Mesothelial cell of epicardium (in vitro differentiated cells): Measurements from ENCODE around the gene SENP2. TPM values are rescaled to one million over a fixed set of nuclear protein-coding genes. Genes with fewer than 3 reads are reported as not detected.
A peak's percentile ranks its signal among the peaks of the same experiment; 100 is the strongest.
"Not testable (repeated sequence)": the region's sequence is repeated elsewhere in the genome, so short reads cannot be mapped to it uniquely, and the experiment has no call there.

Source experiments
- DNase-seq, 2 experiments: peaks; one replicate each; pipeline ENCODE4 v3.0.0; 2021; ENCODE audit warnings: low spot score in 2 of 2; ENCODE audit not compliant: unreplicated experiment in 2 of 2
- H3K27ac Mint-ChIP-seq: 2 replicates; pipeline ENCODE4 v1.8.0; 2021; ENCODE audit warnings: mixed read lengths
- H3K27me3 Mint-ChIP-seq: 2 replicates; pipeline ENCODE4 v1.8.0; 2021; ENCODE audit warnings: low read depth, mixed read lengths
- H3K36me3 Mint-ChIP-seq: 2 replicates; pipeline ENCODE4 v1.8.0; 2021; ENCODE audit warnings: mixed read lengths
- H3K4me1 Mint-ChIP-seq: 2 replicates; pipeline ENCODE4 v1.8.0; 2021; ENCODE audit warnings: mixed read lengths
- H3K4me3 Mint-ChIP-seq: 2 replicates; pipeline ENCODE4 v1.8.0; 2021; ENCODE audit warnings: mild to moderate bottlenecking, moderate library complexity, mixed read lengths
- H3K9me3 Mint-ChIP-seq: 2 replicates; pipeline ENCODE4 v1.8.0; 2021; ENCODE audit warnings: mixed read lengths
- CTCF ChIP-seq: fragments of 200-600 bp; sonication (generic); IDR thresholded peaks from one replicate; pipeline ENCODE4 v1.5.0; 2021; ENCODE audit warnings: antibody characterized with exemption; ENCODE audit not compliant: unreplicated experiment
- total RNA-seq: library from RNA; stranded (reverse); gene quantifications from 3 replicates; pipeline ENCODE4 v1.2.1, GENCODE V29; 2021

The SENP2 gene
- total RNA-seq, 1 donor from 2014 or later = 40.2 TPM

- peaks cover 38% of the 10 kb centered on the region for H3K36me3 Mint-ChIP-seq
- TF ChIP-seq CTCF = no peak
- no peaks in the 10 kb centered on the region for H3K4me1 Mint-ChIP-seq
- H3K27ac Mint-ChIP-seq = no peak overlapping the region
- H3K27me3 Mint-ChIP-seq = no peaks in the 10 kb centered on the region
- no peaks in the 10 kb centered on the region for H3K9me3 Mint-ChIP-seq
- no peak for DNase-seq
- H3K4me3 Mint-ChIP-seq = no peak overlapping the region
Measured at GRCh38 chr3:185658943-185659342, 72.8 kb downstream of the SENP2 start.

- Mint-ChIP-seq H3K36me3 (peaks cover 44% of the 10 kb centered on the region), H3K27me3 (no peaks in the 10 kb centered on the region), H3K4me3 (no peak overlapping the region), H3K4me1 (no peaks in the 10 kb centered on the region), H3K9me3 (no peaks in the 10 kb centered on the region), H3K27ac (peak overlapping the region; percentile 68)
- peak in 1 of 2 experiments; percentile 78 for DNase-seq
- TF ChIP-seq CTCF = peak; percentile 93
Measured at GRCh38 chr3:185659942-185660921, 74.1 kb downstream of the SENP2 start.

- not testable (repeated sequence) for H3K9me3 Mint-ChIP-seq, H3K27me3 Mint-ChIP-seq, H3K4me1 Mint-ChIP-seq, H3K4me3 Mint-ChIP-seq, DNase-seq
- Mint-ChIP-seq H3K27ac (peak overlapping the region; percentile 1), H3K36me3 (peaks cover 44% of the 10 kb centered on the region)
Measured at GRCh38 chr3:185661296-185661695, 75.2 kb downstream of the SENP2 start.

DNA sequence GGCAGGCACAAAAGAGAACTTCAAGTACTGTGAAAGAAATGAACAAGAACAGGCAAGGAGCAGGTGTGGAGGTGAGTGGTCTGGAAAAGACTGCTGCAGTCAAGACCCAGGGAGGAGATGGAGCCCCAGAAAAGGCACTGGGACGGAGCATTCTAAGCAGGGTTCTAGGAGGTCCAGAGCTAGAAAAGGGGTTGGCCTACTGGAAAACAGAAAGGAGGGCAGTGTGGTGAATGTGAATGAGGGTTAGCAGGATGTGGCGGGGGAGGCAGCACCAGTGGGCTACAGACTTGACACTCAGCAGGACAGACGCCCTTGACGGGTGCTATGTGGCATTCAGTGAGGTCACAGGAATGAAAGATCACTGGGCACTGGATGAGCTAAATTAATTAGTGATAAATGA lies 75.7 kb downstream of the SENP2 start:
- no peak for DNase-seq
- peaks cover 45% of the 10 kb centered on the region for H3K36me3 Mint-ChIP-seq
- peak overlapping the region; percentile 1 for H3K27ac Mint-ChIP-seq
- H3K27me3 Mint-ChIP-seq = no peaks in the 10 kb centered on the region
- no peak overlapping the region for H3K4me3 Mint-ChIP-seq
- H3K9me3 Mint-ChIP-seq = no peaks in the 10 kb centered on the region
- H3K4me1 Mint-ChIP-seq = no peaks in the 10 kb centered on the region
- TF ChIP-seq CTCF = no peak

DNA sequence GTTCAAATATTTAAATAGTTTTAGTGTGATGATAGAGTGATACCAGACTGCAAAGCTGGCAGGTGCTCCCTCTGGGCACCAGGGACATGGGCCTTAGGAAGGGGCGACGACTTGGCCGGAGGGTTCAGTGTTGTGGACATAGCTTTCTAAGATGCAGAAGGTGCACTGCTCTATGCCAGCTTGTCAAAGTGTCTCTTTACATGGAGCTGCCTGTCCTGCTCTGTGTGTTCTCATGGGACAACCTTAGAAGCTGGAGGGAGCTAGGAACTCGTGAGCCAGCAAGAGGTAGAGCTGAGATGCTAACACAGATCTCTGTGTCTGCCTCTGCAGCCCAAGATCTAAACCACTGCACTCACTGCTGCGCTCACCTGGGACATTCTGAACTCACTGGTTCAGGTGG lies 77.8 kb downstream of the SENP2 start:
- TF ChIP-seq CTCF = no peak
- no peaks in the 10 kb centered on the region for H3K27me3 Mint-ChIP-seq
- H3K27ac Mint-ChIP-seq = no peak overlapping the region
- peaks cover 44% of the 10 kb centered on the region for H3K36me3 Mint-ChIP-seq
- no peaks in the 10 kb centered on the region for H3K4me1 Mint-ChIP-seq
- no peaks in the 10 kb centered on the region for H3K9me3 Mint-ChIP-seq
- H3K4me3 Mint-ChIP-seq = no peak overlapping the region
- DNase-seq = no peak

GRCh38 chr3:185667574-185667973 lies 81.5 kb downstream of the SENP2 start:
- no peaks in the 10 kb centered on the region for H3K27me3 Mint-ChIP-seq
- no peak for TF ChIP-seq CTCF
- no peak overlapping the region for H3K4me3 Mint-ChIP-seq
- no peaks in the 10 kb centered on the region for H3K4me1 Mint-ChIP-seq
- peaks cover 41% of the 10 kb centered on the region for H3K36me3 Mint-ChIP-seq
- H3K27ac Mint-ChIP-seq = no peak overlapping the region
- H3K9me3 Mint-ChIP-seq = no peaks in the 10 kb centered on the region
- no peak for DNase-seq
